Neural progenitor cell (in vitro differentiated cells): ENCODE data around the gene UPF2. TPM values are rescaled to one million over a fixed set of nuclear protein-coding genes. Genes with fewer than 3 reads are reported as not detected.

Source experiments
- DNase-seq: peaks from one replicate; pipeline ENCODE4 v3.0.0-alpha.2; 2016; ENCODE audit warnings: low spot score
- H2AFZ ChIP-seq: fragments of 200-600 bp; sonication (generic); replicated peaks from 2 replicates; pipeline ENCODE4 v1.6.1; 2016; ENCODE audit warnings: antibody characterized with exemption
- H3F3A ChIP-seq: fragments of 200-600 bp; sonication (generic); 2 replicates; pipeline ENCODE4 v1.6.1; 2016; ENCODE audit warnings: antibody characterized with exemption, low read depth
- H3K27ac ChIP-seq: fragments of 200-600 bp; sonication (generic); 2 replicates; pipeline ENCODE4 v1.5.1; 2016; ENCODE audit warnings: mild to moderate bottlenecking
- H3K27me3 ChIP-seq: fragments of 200-600 bp; sonication (generic); 2 replicates; pipeline ENCODE4 v1.6.1; 2016; ENCODE audit warnings: mild to moderate bottlenecking, moderate library complexity
- H3K36me3 ChIP-seq: fragments of 200-600 bp; sonication (generic); 2 replicates; pipeline ENCODE4 v1.5.1; 2016
- H3K4me1 ChIP-seq: fragments of 200-600 bp; sonication (generic); 2 replicates; pipeline ENCODE4 v1.6.1; 2016; ENCODE audit warnings: mixed run types
- H3K4me2 ChIP-seq: fragments of 200-600 bp; sonication (generic); 2 replicates; pipeline ENCODE4 v1.6.1; 2016
- H3K4me3 ChIP-seq: fragments of 200-600 bp; sonication (generic); 2 replicates; pipeline ENCODE4 v1.5.1; 2016
- H3K79me2 ChIP-seq: fragments of 200-600 bp; sonication (generic); 2 replicates; pipeline ENCODE4 v1.6.1; 2016; ENCODE audit warnings: low read depth
- H3K9ac ChIP-seq: fragments of 200-600 bp; sonication (generic); 2 replicates; pipeline ENCODE4 v1.6.1; 2016
- H3K9me3 ChIP-seq: fragments of 200-600 bp; sonication (generic); 2 replicates; pipeline ENCODE4 v1.5.1; 2016; ENCODE audit warnings: low read depth
- H4K20me1 ChIP-seq: fragments of 200-600 bp; sonication (generic); 2 replicates; pipeline ENCODE4 v1.6.1; 2016; ENCODE audit warnings: low read depth
- H3K27ac Mint-ChIP-seq: 3 replicates; pipeline ENCODE4 v1.8.0; 2021; ENCODE audit warnings: mixed read lengths
- H3K27me3 Mint-ChIP-seq: 2 replicates; pipeline ENCODE4 v1.8.0; 2022; ENCODE audit warnings: low read depth, mild to moderate bottlenecking, inconsistent platforms, moderate library complexity, mixed read lengths; ENCODE audit not compliant: insufficient read depth
- H3K36me3 Mint-ChIP-seq: 3 replicates; pipeline ENCODE4 v1.8.0; 2021; ENCODE audit warnings: mixed read lengths
- H3K4me1 Mint-ChIP-seq: 3 replicates; pipeline ENCODE4 v1.8.0; 2021; ENCODE audit warnings: mixed read lengths
- H3K4me3 Mint-ChIP-seq: 3 replicates; pipeline ENCODE4 v1.8.0; 2021; ENCODE audit warnings: mild to moderate bottlenecking, moderate library complexity, mixed read lengths
- H3K9me3 Mint-ChIP-seq: 3 replicates; pipeline ENCODE4 v1.8.0; 2020; ENCODE audit warnings: mixed read lengths
- EZH2 ChIP-seq: fragments of 200-600 bp; sonication (generic); IDR thresholded peaks from 2 replicates; pipeline ENCODE4 v1.6.1; 2017; ENCODE audit warnings: antibody characterized with exemption, mild to moderate bottlenecking, moderate library complexity
- EZH2phosphoT487 ChIP-seq: fragments of 200-600 bp; sonication (generic); IDR thresholded peaks from 2 replicates; pipeline ENCODE4 v1.6.1; 2017; ENCODE audit warnings: antibody characterized with exemption
- total RNA-seq: library from RNA; depleted of rRNA; stranded (reverse); fragments of >200 nt; gene quantifications from 2 replicates; pipeline ENCODE4 v1.2.3, GENCODE V29; 2015; ENCODE audit warnings: low replicate concordance
- TF ChIP-seq, protein P1 (sequence below): fragments of 200-600 bp; sonication (generic); IDR thresholded peaks from 2 replicates; pipeline ENCODE4 v1.5.1; 2017; ENCODE audit warnings: antibody characterized with exemption, mild to moderate bottlenecking

The UPF2 gene
- total RNA-seq, 1 donor from 2014 or later, result 33.2 TPM

GRCh38 chr10:11895108-11895466 lies 147.5 kb downstream of the UPF2 start:
- Histone ChIP-seq H3K27ac (no peak overlapping the region), H4K20me1 (no peaks in the 10 kb centered on the region), H2AFZ (no peak overlapping the region), H3K4me3 (no peak overlapping the region), H3K4me1 (no peaks in the 10 kb centered on the region), H3K9me3 (no peaks in the 10 kb centered on the region), H3K9ac (no peak overlapping the region), H3K4me2 (no peak overlapping the region), H3K79me2 (no peaks in the 10 kb centered on the region), H3F3A (no peaks in the 10 kb centered on the region), H3K36me3 (no peaks in the 10 kb centered on the region), H3K27me3 (no peaks in the 10 kb centered on the region)
- no peaks in the 10 kb centered on the region for H3K9me3 Mint-ChIP-seq
- no peak for DNase-seq
- H3K4me3 Mint-ChIP-seq, result no peak overlapping the region
- H3K4me1 Mint-ChIP-seq, result peaks cover 8% of the 10 kb centered on the region
- peaks cover 7% of the 10 kb centered on the region for H3K27me3 Mint-ChIP-seq
- TF ChIP-seq EZH2phosphoT487 (no peak), EZH2 (no peak)
- TF ChIP-seq, protein P1, sequence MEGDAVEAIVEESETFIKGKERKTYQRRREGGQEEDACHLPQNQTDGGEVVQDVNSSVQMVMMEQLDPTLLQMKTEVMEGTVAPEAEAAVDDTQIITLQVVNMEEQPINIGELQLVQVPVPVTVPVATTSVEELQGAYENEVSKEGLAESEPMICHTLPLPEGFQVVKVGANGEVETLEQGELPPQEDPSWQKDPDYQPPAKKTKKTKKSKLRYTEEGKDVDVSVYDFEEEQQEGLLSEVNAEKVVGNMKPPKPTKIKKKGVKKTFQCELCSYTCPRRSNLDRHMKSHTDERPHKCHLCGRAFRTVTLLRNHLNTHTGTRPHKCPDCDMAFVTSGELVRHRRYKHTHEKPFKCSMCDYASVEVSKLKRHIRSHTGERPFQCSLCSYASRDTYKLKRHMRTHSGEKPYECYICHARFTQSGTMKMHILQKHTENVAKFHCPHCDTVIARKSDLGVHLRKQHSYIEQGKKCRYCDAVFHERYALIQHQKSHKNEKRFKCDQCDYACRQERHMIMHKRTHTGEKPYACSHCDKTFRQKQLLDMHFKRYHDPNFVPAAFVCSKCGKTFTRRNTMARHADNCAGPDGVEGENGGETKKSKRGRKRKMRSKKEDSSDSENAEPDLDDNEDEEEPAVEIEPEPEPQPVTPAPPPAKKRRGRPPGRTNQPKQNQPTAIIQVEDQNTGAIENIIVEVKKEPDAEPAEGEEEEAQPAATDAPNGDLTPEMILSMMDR, result no peak
- no peak overlapping the region for H3K27ac Mint-ChIP-seq
- H3K36me3 Mint-ChIP-seq, result no peaks in the 10 kb centered on the region

- H3K4me1 ChIP-seq, result no peaks in the 10 kb centered on the region
- H3K4me3 ChIP-seq, result no peak overlapping the region
- H4K20me1 ChIP-seq, result no peaks in the 10 kb centered on the region
- H3K36me3 ChIP-seq, result no peaks in the 10 kb centered on the region
- Mint-ChIP-seq H3K27me3 (peaks cover 7% of the 10 kb centered on the region), H3K4me1 (peaks cover 8% of the 10 kb centered on the region), H3K9me3 (no peaks in the 10 kb centered on the region), H3K27ac (no peak overlapping the region), H3K4me3 (no peak overlapping the region), H3K36me3 (no peaks in the 10 kb centered on the region)
- no peaks in the 10 kb centered on the region for H3K9me3 ChIP-seq
- H3F3A ChIP-seq, result no peaks in the 10 kb centered on the region
- no peak overlapping the region for H2AFZ ChIP-seq
- TF ChIP-seq, protein P1, result no peak
- no peaks in the 10 kb centered on the region for H3K27me3 ChIP-seq
- H3K4me2 ChIP-seq, result no peak overlapping the region
- no peak for DNase-seq
- H3K9ac ChIP-seq, result no peak overlapping the region
- H3K27ac ChIP-seq, result no peak overlapping the region
- H3K79me2 ChIP-seq, result no peaks in the 10 kb centered on the region
Measured at GRCh38 chr10:11894381-11895107, 148.1 kb downstream of the UPF2 start.

- H3K36me3 ChIP-seq, result no peaks in the 10 kb centered on the region
- no peak overlapping the region for H3K9ac ChIP-seq
- TF ChIP-seq, protein P1, result no peak
- no peak for TF ChIP-seq EZH2
- TF ChIP-seq EZH2phosphoT487, result no peak
- H3K4me3 ChIP-seq, result no peak overlapping the region
- H2AFZ ChIP-seq, result no peak overlapping the region
- H3K27ac ChIP-seq, result no peak overlapping the region
- no peaks in the 10 kb centered on the region for H4K20me1 ChIP-seq
- no peaks in the 10 kb centered on the region for H3K79me2 ChIP-seq
- peaks cover 8% of the 10 kb centered on the region for H3K4me1 Mint-ChIP-seq
- H3K9me3 ChIP-seq, result no peaks in the 10 kb centered on the region
- no peaks in the 10 kb centered on the region for H3K4me1 ChIP-seq
- H3K9me3 Mint-ChIP-seq, result no peaks in the 10 kb centered on the region
- no peak overlapping the region for H3K4me2 ChIP-seq
- no peaks in the 10 kb centered on the region for H3K27me3 ChIP-seq
- peaks cover 7% of the 10 kb centered on the region for H3K27me3 Mint-ChIP-seq
- no peak overlapping the region for H3K27ac Mint-ChIP-seq
- DNase-seq, result no peak
- H3K36me3 Mint-ChIP-seq, result no peaks in the 10 kb centered on the region
- no peaks in the 10 kb centered on the region for H3F3A ChIP-seq
- no peak overlapping the region for H3K4me3 Mint-ChIP-seq
Measured at GRCh38 chr10:11893749-11894278, 148.8 kb downstream of the UPF2 start.
